CD4-positive, alpha-beta T cell (primary cell): ENCODE results near the gene SND1. TPM values are rescaled to one million over a fixed set of nuclear protein-coding genes. Genes with fewer than 3 reads are reported as not detected.

Experiments used
- ATAC-seq: fragments of 200-7000 bp; cut with Tn5 transposase; one replicate; pipeline ENCODE4 v1.10.0; 2022; ENCODE audit warnings: mild to moderate bottlenecking; ENCODE audit not compliant: poor library complexity
- CTCF ChIA-PET: fragments of 350-600 bp; sonication (Branson Sonifier 250); formaldehyde crosslinking; loops from one replicate; lab custom pipeline; 2021; ENCODE audit warnings: antibody characterized with exemption, inconsistent platforms; lab: Charles Lee
- POLR2A ChIA-PET: fragments of 350-600 bp; sonication (Branson Sonifier 250); formaldehyde crosslinking; loops from one replicate; lab custom pipeline; 2021; ENCODE audit warnings: antibody characterized with exemption, inconsistent platforms; lab: Charles Lee
- DNase-seq, 14 experiments: peaks; one replicate each; pipeline ENCODE4 v3.0.0-alpha.2; 2013 to 2020; ENCODE audit warnings: mixed read lengths in 2 of 14
- H3K27ac ChIP-seq, 2 donors: one replicate each; pipeline versions ENCODE4 v1.5.1 to v1.7.0; 2013; ENCODE audit warnings: low read length in 2 of 2, low read depth in 1 of 2, mild to moderate bottlenecking in 1 of 2
- H3K27me3 ChIP-seq, 2 experiments: 1 replicate in 1 of 2; 2 replicates in 1 of 2; pipeline versions ENCODE4 v1.6.1 to v1.7.0; 2013; ENCODE audit warnings: low read length in 2 of 2, control low read depth in 1 of 2, mild to moderate bottlenecking in 1 of 2, moderate library complexity in 1 of 2; ENCODE audit not compliant: insufficient read depth in 2 of 2, control insufficient read depth in 1 of 2
- H3K36me3 ChIP-seq: one replicate; pipeline ENCODE4 v1.6.1; 2013; ENCODE audit warnings: low read length, control low read depth; ENCODE audit not compliant: insufficient read depth
- H3K4me1 ChIP-seq: one replicate; pipeline ENCODE4 v1.6.1; 2013; ENCODE audit warnings: low read length, control low read depth; ENCODE audit not compliant: insufficient read depth
- H3K4me3 ChIP-seq: one replicate; pipeline ENCODE4 v1.5.1; 2013; ENCODE audit warnings: mild to moderate bottlenecking, low read length, moderate library complexity
- H3K9me3 ChIP-seq, 2 experiments: 1 replicate in 1 of 2; 2 replicates in 1 of 2; pipeline versions ENCODE4 v1.6.1 to v1.7.0; 2013; ENCODE audit warnings: low read length in 2 of 2, mild to moderate bottlenecking in 2 of 2, control low read depth in 1 of 2, moderate library complexity in 1 of 2; ENCODE audit not compliant: control insufficient read depth in 1 of 2, insufficient read depth in 1 of 2
- H3K27ac Mint-ChIP-seq: one replicate; pipeline ENCODE4 v1.8.0; 2020; ENCODE audit warnings: mixed read lengths
- H3K27me3 Mint-ChIP-seq: one replicate; pipeline ENCODE4 v1.8.0; 2021; ENCODE audit warnings: mixed read lengths
- H3K36me3 Mint-ChIP-seq: one replicate; pipeline ENCODE4 v1.8.0; 2021; ENCODE audit warnings: low read depth, mixed read lengths
- H3K4me1 Mint-ChIP-seq: one replicate; pipeline ENCODE4 v1.8.0; 2021; ENCODE audit warnings: low read depth, mixed read lengths
- H3K4me3 Mint-ChIP-seq: one replicate; pipeline ENCODE4 v1.8.0; 2020; ENCODE audit warnings: mild to moderate bottlenecking, mixed read lengths
- H3K9me3 Mint-ChIP-seq: one replicate; pipeline ENCODE4 v1.8.0; 2020; ENCODE audit warnings: mixed read lengths
- CTCF ChIP-seq: fragments of 200-600 bp; IDR thresholded peaks from one replicate; pipeline ENCODE4 v1.8.0; 2022; ENCODE audit warnings: antibody characterized with exemption, mild to moderate bottlenecking
- intact Hi-C, 2 experiments: fragments of 100-400 bp; cut with DNase I in 1 of 2; cut with micrococcal nuclease in 1 of 2; formaldehyde crosslinking; loops; one replicate each; pipeline versions ENCODE4 v1.15.1 to v1.9.0; 2023 to 2025; cut with DNase I, micrococcal nuclease
- total RNA-seq, 174 experiments: library from RNA in 2 of 174; stranded (reverse) in 2 of 174; gene quantifications; one replicate each; pipeline ENCODE4 v1.2.3 and lab custom pipeline; 2021 to 2026

Gene SND1
- total RNA-seq, 2 experiments from 2014 or later, result 104 to 113 TPM

GRCh38 chr7:128008141-128008540 lies 356.1 kb downstream of the SND1 start:
- Mint-ChIP-seq H3K4me3 (no peak overlapping the region), H3K27ac (no peak overlapping the region), H3K4me1 (peaks cover 16% of the 10 kb centered on the region), H3K36me3 (peaks cover 21% of the 10 kb centered on the region), H3K27me3 (no peaks in the 10 kb centered on the region), H3K9me3 (no peaks in the 10 kb centered on the region)
- Histone ChIP-seq H3K27me3 (no peaks in the 10 kb centered on the region), H3K9me3 (no peaks in the 10 kb centered on the region), H3K4me1 (peaks cover 5% of the 10 kb centered on the region), H3K4me3 (no peak overlapping the region), H3K36me3 (peaks cover 15% of the 10 kb centered on the region), H3K27ac (no peak overlapping the region)
- POLR2A ChIA-PET, result no interaction called here
- ATAC-seq, result no peak
- TF ChIP-seq CTCF, result no peak
- intact Hi-C loops, result no loop called here
- no peak for DNase-seq
- CTCF ChIA-PET, result interaction anchor here (1.1 kb wide), 1 partner anchor 77 kb away, joined by 3 read pairs; no protein-coding TSS in a partner anchor

GRCh38 chr7:128008744-128009143 lies 356.8 kb downstream of the SND1 start:
- Histone ChIP-seq H3K9me3 (no peaks in the 10 kb centered on the region), H3K27me3 (no peaks in the 10 kb centered on the region), H3K36me3 (peaks cover 16% of the 10 kb centered on the region), H3K4me3 (no peak overlapping the region), H3K27ac (no peak overlapping the region), H3K4me1 (peaks cover under 1% of the 10 kb centered on the region)
- H3K9me3 Mint-ChIP-seq, result no peaks in the 10 kb centered on the region
- DNase-seq (no peak), ATAC-seq (no peak)
- no peaks in the 10 kb centered on the region for H3K27me3 Mint-ChIP-seq
- TF ChIP-seq CTCF, result no peak
- CTCF ChIA-PET, result interaction anchor here (1.1 kb wide), 1 partner anchor 76 kb away, joined by 3 read pairs; no protein-coding TSS in a partner anchor
- H3K4me1 Mint-ChIP-seq, result peaks cover 10% of the 10 kb centered on the region
- no peak overlapping the region for H3K27ac Mint-ChIP-seq
- intact Hi-C loops, result no loop called here
- H3K36me3 Mint-ChIP-seq, result peaks cover 25% of the 10 kb centered on the region
- H3K4me3 Mint-ChIP-seq, result no peak overlapping the region
- POLR2A ChIA-PET, result no interaction called here

DNA sequence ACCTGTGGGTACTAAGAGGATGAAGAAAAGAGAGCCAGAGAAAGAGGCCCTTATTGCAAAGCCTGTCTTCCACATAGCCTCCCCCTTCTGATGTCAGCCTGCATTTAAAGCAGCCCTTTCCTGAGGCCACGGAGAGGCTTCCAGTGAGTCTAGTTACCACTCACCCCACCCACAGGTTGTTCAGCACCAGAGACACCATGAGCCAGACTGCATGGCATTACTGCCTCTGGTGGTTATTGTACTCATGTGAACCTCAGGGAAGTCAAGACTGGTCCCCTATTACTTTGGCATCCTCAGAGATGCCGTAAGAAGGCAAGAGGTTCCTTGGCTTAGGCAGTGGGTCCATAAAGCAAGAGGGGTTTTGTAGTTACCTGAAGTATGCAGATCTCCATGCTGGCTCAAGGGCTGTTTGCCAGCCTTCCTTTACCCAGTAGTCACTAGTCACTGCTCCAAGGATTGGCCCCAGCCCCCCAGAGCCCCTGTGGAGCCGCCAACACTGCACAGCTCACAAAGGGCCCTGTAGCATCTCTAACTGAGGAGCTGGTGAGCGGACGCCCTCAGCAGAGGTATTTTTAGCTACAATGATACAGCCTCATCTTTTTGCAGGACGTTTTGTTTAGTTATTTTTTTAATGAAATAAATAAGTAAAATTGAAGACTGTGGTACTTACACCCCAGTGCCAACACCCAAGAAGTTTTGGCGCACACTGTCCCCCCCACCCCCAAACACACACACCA lies 358.6 kb downstream of the SND1 start:
- intact Hi-C loops, result no loop called here
- H3K4me3 Mint-ChIP-seq, result no peak overlapping the region
- no peaks in the 10 kb centered on the region for H3K4me1 Mint-ChIP-seq
- Histone ChIP-seq H3K4me1 (no peaks in the 10 kb centered on the region), H3K27ac (no peak overlapping the region), H3K4me3 (no peak overlapping the region), H3K27me3 (no peaks in the 10 kb centered on the region), H3K36me3 (peaks cover 16% of the 10 kb centered on the region), H3K9me3 (no peaks in the 10 kb centered on the region)
- TF ChIP-seq CTCF, result no peak
- no peaks in the 10 kb centered on the region for H3K27me3 Mint-ChIP-seq
- no peaks in the 10 kb centered on the region for H3K9me3 Mint-ChIP-seq
- no peak overlapping the region for H3K27ac Mint-ChIP-seq
- CTCF ChIA-PET, result no interaction called here
- ATAC-seq (no peak), DNase-seq (no peak)
- POLR2A ChIA-PET, result no interaction called here
- H3K36me3 Mint-ChIP-seq, result peaks cover 29% of the 10 kb centered on the region
